ENCODE measurements around the gene NUCB2. TPM values are rescaled to one million over a fixed set of nuclear protein-coding genes. Genes with fewer than 3 reads are reported as not detected.

Gene NUCB2
- total and polyA plus RNA-seq, 10 of the 15 experiments (the other 5 are each of a cell fraction or from before 2014, with no cell fraction given) = 16.0 to 74.1 (median 52.1) TPM

DNA sequence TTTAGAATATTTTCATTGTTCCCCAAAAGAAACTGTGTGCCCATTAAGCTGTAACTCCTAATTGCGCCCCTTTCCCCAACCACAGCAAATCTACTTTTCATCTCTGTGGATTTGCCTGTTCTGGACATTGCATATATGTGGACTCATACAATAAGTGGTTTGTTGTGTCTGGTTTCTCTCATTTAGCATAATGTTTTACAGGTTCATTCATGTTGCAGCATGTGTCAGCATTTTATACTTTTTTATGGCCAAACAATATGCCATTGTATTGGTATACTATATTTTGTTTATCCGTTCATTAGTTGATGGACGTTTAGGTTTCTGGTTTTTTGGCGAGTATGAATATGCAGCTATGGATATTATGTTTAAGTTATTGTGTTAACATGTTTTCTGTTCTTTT lies 23.8 kb downstream of the NUCB2 start:
- no peak overlapping the region for H3K4me2 ChIP-seq (ENCODE audit: control insufficient read depth, insufficient read depth)
- POLR2A ChIA-PET = no interaction called here
- FAIRE-seq (no peak), ATAC-seq (no peak), DNase-seq (ENCODE audit: low read depth, low spot score) (no peak)
- RAD21 ChIA-PET (ENCODE audit: unreplicated experiment) = no interaction called here
- no peak overlapping the region for H3K9ac ChIP-seq (ENCODE audit: control insufficient read depth, insufficient read depth, low read length)
- SMC1A ChIA-PET (ENCODE audit: uncharacterized antibody, unreplicated experiment) = interaction anchor here (1.0 kb wide), 1 partner anchor 8 kb away, joined by 3 read pairs; no protein-coding TSS in a partner anchor
- intact Hi-C loops (cut with micrococcal nuclease; ENCODE audit: unreplicated experiment) (no loop called here), in situ Hi-C loops (cut with MboI) (no loop called here)
- CTCF ChIA-PET = no interaction called here
- no peak overlapping the region for H2AFZ ChIP-seq (ENCODE audit: control insufficient read depth, low read depth, low read length)
- no peaks in the 10 kb centered on the region for H3K79me2 ChIP-seq (ENCODE audit: control insufficient read depth, insufficient read depth, low read length)
- no peak overlapping the region for H3K4me3 ChIP-seq
- H3K4me1 ChIP-seq (ENCODE audit: control insufficient read depth, insufficient read depth, low read length) = peaks cover 11% of the 10 kb centered on the region
- no peak overlapping the region for H3K27ac ChIP-seq (ENCODE audit: control insufficient read depth, insufficient read depth)
- no peaks in the 10 kb centered on the region for H3K27me3 ChIP-seq (replicated peaks in 1 of 2; ENCODE audit: control insufficient read depth in 2 of 2, insufficient read depth in 2 of 2, low read length in 1 of 2)
- no peak for TF ChIP-seq RFX5 (IDR thresholded peaks at IDR 0.05; ENCODE audit: low read depth, low read length)
- no peak for TF ChIP-seq ESRRA (IDR thresholded peaks at IDR 0.05; ENCODE audit: low read length)
- no peak for TF ChIP-seq HDGF (IDR thresholded peaks at IDR 0.05)
- TF ChIP-seq SRF (IDR thresholded peaks at IDR 0.05; ENCODE audit: low read depth in 2 of 2, low read length in 2 of 2) = no peak
- TF ChIP-seq, protein P1, sequence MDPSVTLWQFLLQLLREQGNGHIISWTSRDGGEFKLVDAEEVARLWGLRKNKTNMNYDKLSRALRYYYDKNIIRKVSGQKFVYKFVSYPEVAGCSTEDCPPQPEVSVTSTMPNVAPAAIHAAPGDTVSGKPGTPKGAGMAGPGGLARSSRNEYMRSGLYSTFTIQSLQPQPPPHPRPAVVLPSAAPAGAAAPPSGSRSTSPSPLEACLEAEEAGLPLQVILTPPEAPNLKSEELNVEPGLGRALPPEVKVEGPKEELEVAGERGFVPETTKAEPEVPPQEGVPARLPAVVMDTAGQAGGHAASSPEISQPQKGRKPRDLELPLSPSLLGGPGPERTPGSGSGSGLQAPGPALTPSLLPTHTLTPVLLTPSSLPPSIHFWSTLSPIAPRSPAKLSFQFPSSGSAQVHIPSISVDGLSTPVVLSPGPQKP (IDR thresholded peaks at IDR 0.05; ENCODE audit: low read depth, low read length) = no peak
- TF ChIP-seq KAT2A (conservative IDR thresholded peaks at IDR 0.05; ENCODE audit: control insufficient read depth, low read depth, low read length) = no peak
- no peak for TF ChIP-seq CHD1 (IDR thresholded peaks at IDR 0.05; ENCODE audit: low read depth, low read length)
- no peak for TF ChIP-seq SMAD5 (IDR thresholded peaks at IDR 0.05; ENCODE audit: low read depth)
- no peak for TF ChIP-seq ZNF24 (IDR thresholded peaks at IDR 0.05)
- no peak for TF ChIP-seq ASH2L (IDR thresholded peaks at IDR 0.05; ENCODE audit: borderline replicate concordance, low read depth)
- no peak for TF ChIP-seq SMC3 (IDR thresholded peaks at IDR 0.05; ENCODE audit: borderline replicate concordance, low read length)
- TF ChIP-seq USF2 (IDR thresholded peaks at IDR 0.05; ENCODE audit: borderline replicate concordance, low read depth, low read length) = no peak
- TF ChIP-seq SIX5 (IDR thresholded peaks at IDR 0.05; ENCODE audit: low read depth, low read length, severe bottlenecking) = no peak
- no peak for TF ChIP-seq BMI1 (IDR thresholded peaks at IDR 0.05; ENCODE audit: borderline replicate concordance)
- TF ChIP-seq, protein P2, sequence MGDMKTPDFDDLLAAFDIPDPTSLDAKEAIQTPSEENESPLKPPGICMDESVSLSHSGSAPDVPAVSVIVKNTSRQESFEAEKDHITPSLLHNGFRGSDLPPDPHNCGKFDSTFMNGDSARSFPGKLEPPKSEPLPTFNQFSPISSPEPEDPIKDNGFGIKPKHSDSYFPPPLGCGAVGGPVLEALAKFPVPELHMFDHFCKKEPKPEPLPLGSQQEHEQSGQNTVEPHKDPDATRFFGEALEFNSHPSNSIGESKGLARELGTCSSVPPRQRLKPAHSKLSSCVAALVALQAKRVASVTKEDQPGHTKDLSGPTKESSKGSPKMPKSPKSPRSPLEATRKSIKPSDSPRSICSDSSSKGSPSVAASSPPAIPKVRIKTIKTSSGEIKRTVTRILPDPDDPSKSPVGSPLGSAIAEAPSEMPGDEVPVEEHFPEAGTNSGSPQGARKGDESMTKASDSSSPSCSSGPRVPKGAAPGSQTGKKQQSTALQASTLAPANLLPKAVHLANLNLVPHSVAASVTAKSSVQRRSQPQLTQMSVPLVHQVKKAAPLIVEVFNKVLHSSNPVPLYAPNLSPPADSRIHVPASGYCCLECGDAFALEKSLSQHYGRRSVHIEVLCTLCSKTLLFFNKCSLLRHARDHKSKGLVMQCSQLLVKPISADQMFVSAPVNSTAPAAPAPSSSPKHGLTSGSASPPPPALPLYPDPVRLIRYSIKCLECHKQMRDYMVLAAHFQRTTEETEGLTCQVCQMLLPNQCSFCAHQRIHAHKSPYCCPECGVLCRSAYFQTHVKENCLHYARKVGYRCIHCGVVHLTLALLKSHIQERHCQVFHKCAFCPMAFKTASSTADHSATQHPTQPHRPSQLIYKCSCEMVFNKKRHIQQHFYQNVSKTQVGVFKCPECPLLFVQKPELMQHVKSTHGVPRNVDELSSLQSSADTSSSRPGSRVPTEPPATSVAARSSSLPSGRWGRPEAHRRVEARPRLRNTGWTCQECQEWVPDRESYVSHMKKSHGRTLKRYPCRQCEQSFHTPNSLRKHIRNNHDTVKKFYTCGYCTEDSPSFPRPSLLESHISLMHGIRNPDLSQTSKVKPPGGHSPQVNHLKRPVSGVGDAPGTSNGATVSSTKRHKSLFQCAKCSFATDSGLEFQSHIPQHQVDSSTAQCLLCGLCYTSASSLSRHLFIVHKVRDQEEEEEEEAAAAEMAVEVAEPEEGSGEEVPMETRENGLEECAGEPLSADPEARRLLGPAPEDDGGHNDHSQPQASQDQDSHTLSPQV (IDR thresholded peaks at IDR 0.05) = no peak
- no peak for TF ChIP-seq MTA2 (IDR thresholded peaks at IDR 0.05; ENCODE audit: low read depth)
- H4K20me1 ChIP-seq (ENCODE audit: control insufficient read depth, insufficient read depth) = no peaks in the 10 kb centered on the region
- WGBS (ENCODE audit: insufficient coverage, insufficient replicate concordance, low lambda C conversion rate, missing lambda C conversion rate) = 97% methylated on average over 4 of the region's 4 CpGs
- BruUV-seq (replicated peaks) = no TSS peak
- H3K9me3 ChIP-seq (replicated peaks; ENCODE audit: control insufficient read depth, insufficient read depth, low read length) = no peaks in the 10 kb centered on the region
- no peaks in the 10 kb centered on the region; a peak in 1 of 4 replicates for H3K36me3 ChIP-seq (ENCODE audit: control insufficient read depth in 2 of 2, insufficient read depth in 2 of 2, low read length in 1 of 2)

Measured in GM12878 (cell line).